NT2/D1 (cell line): ENCODE data around the gene GEMIN7.
"Not testable (repeated sequence)": the region's sequence is repeated elsewhere in the genome, so short reads cannot be mapped to it uniquely, and the experiment has no call there.

Source experiments
- SUZ12 ChIP-seq: IDR thresholded peaks from 2 replicates; pipeline ENCODE4 v1.6.1; 2011; ENCODE audit not compliant: insufficient read length, insufficient read depth; ENCODE audit errors: extremely low read depth
- YY1 ChIP-seq: IDR thresholded peaks from 2 replicates; pipeline ENCODE4 v1.6.1; 2011; ENCODE audit not compliant: insufficient read length, insufficient read depth
- ZNF274 ChIP-seq: IDR thresholded peaks from 2 replicates; pipeline ENCODE4 v1.6.1; 2011; ENCODE audit warnings: mild to moderate bottlenecking, low read depth, low read length

- TF ChIP-seq ZNF274, YY1, SUZ12: not testable (repeated sequence)
These were observed 27.3 kb downstream of the GEMIN7 start for GRCh38 chr19:45106363-45106762.
